HG03520 (cell line): Measurements from ENCODE around the gene C19orf38.
"Not testable (repeated sequence)": the region's sequence is repeated elsewhere in the genome, so short reads cannot be mapped to it uniquely, and the experiment has no call there.

ENCODE experiments used
- ATAC-seq: cut with Tn5 transposase; IDR thresholded peaks from one replicate; pipeline ENCODE4 v1.9.1; 2021; ENCODE audit warnings: mild to moderate bottlenecking, moderate library complexity; ENCODE audit not compliant: unreplicated experiment

Gene C19orf38

DNA sequence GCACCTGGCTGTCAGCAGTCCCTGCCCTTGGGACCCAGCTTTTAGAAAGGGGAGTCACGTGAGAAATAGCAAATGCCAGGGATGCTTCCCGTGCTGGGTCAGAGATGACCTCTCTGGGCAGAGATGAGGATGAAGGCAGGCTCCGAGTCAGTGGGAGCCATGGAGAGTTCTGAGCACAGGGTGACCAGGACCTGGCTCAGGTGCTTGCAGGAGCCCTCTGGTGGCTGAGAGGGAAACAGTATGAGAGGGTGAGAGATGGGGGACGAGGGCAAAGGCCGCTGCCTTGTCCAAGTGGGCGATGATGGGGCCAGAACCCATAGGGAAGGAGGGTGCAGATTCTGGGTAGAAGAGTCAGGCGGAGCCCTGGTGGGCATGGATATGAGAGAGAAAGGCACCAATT, 28.0 kb upstream of the C19orf38 start:
- ATAC-seq: no peak

- ATAC-seq: no peak
Measured at GRCh38 chr19:10823690-10824089, 24.5 kb upstream of the C19orf38 start.

DNA sequence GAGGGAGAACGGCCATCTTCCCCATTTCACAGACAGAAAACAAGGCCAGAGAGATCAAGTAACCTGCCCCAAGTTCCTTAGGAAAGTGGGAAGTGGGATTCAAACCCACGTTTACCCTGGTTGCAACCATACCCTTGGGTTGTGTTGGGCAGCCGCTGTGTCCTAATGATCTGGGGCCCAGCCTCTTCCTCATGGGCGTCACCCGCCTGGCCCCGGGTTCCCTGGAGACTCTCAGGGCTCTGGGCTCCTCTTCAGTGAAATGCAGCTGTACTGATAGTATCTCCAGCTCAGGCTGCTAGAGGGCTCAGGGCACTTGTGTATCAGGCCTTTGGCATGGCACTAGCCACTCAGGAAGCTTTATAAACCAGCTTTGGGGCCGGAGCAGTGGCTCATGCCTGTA, 22.0 kb upstream of the C19orf38 start:
- ATAC-seq: no peak

GRCh38 chr19:10826846-10827245, 21.4 kb upstream of the C19orf38 start:
- no peak for ATAC-seq

GRCh38 chr19:10828981-10829821, 19.0 kb upstream of the C19orf38 start:
- no peak for ATAC-seq

DNA sequence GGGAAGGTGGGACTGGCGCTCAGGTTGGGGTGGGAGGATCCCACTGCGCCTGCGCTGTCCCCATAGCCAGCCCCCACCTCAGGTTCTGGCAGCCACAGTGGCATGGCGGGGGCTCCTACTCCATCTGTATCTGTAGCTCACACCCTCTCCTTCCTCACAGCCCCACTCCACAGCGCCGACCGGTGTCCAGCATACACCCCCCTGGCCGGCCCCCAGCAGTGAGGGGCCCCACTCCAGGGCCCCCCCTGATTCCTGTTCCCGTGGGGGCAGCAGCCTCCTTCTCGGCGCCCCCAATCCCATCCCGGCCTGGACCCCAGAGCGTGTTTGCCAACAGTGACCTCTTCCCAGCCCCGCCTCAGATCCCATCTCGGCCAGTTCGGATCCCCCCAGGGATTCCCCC, 18.2 kb upstream of the C19orf38 start:
- no peak for ATAC-seq

DNA sequence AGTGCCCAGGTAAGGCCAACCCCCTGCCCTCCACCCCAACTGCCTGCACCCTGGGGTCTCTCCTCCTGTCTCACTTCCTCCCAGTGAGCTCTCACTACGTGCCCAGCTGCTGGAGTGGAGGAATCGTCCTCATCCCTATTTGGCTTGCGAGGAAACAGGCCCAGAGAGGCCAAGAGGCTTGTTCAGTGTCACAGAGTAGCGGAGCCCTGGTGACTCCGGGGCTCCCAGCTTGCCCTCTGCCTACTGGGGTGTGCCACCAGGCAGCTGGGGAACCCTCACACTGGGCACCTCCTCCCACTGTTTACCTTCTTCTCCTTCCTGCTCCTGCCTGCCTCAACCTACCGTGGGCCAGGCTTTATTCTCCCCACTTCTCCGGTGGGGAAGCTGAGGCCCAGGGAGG, 17.8 kb upstream of the C19orf38 start:
- no peak for ATAC-seq

- ATAC-seq: no peak
Measured at GRCh38 chr19:10830931-10831779, 17.1 kb upstream of the C19orf38 start.

GRCh38 chr19:10831987-10832938, 16.0 kb upstream of the C19orf38 start:
- no peak for ATAC-seq

DNA sequence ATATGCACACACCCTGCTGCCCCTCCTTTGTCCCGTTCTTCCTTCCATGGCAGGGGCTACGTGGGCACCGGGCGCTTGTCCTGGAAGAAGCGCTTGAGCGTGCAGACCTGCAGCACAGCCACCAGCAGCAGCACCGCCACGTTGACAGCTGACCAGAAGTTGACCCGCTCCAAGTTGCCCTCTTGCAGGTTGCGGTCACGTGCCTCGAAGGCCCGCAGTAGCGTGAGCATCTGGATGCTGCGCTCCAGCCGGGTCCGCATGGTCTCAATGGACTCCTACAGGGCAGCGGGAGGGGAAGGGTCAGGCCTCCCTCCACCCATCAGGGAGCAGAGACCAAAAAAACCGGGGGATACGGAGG, 15.3 kb upstream of the C19orf38 start:
- no peak for ATAC-seq

GRCh38 chr19:10835089-10835753, 13.0 kb upstream of the C19orf38 start:
- no peak for ATAC-seq

GRCh38 chr19:10835754-10836478, 12.3 kb upstream of the C19orf38 start, which contains the start of gene TMED1:
TSS of gene TMED1 (minus strand) at chr19:10836212. CDS start at chr19:10836191, 21 bp downstream.
- peak; percentile 72 for ATAC-seq

DNA sequence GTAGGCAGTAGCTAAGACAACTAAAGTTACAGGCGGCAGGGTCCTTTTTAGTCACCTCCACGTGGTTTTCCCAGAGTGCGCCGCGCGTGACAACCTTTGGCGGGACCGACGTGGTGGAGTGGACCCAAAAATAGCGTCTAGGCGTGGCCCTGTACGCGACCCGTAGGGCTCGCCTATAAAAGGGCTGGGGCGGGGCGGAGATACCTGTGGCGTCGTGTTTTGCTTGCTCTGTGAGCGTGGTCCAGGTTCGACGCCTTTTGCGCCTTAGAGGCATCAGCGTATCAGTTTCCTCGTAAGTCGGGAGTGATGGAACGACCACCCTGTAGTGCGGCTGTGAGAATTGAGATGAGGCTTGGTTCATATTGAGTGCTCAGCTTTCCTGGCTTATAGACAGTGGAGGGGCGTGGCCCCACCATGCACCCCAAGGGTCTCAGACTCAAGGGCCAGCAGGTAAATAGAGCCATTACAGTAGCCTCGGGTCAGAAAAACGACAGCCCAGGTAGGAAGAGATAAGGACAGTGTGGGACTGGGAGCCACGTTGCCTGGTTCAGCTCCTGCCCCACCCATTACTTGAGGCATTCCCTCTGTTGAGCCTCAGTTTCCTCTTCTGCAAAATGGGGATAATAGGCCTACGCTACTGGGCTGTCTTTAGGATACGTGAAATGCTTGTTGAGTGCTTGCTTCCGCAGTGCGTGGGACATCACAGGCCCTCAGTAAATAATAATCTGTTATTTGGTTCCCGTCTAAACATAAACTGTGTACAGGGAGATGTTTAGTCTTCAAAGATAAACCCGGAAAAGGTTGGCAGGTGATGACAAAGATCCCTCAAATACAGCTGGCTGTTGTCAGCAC, 11.5 kb upstream of the C19orf38 start:
- no peak for ATAC-seq

DNA sequence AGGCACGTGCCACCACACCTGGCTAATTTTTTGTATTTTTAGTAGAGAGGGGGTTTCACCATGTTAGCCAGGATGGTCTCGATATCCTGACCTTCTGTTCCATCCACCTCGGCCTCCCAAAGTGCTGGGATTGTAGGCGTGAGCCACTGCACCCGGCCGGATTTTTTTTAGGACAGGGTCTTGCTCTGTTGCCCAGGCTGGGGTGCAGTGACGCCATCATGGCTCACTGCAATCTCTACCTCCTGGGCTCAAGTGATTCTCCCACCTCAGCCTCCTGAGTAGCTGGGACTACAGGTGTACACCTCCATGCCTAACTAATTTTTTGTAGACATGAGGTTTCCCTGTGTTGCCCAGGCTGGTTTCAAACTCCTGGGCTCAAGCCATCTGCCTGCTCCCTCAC, 10.6 kb upstream of the C19orf38 start:
- ATAC-seq: not testable (repeated sequence)

- ATAC-seq: no peak
Measured at GRCh38 chr19:10838377-10838776, 9.8 kb upstream of the C19orf38 start.

DNA sequence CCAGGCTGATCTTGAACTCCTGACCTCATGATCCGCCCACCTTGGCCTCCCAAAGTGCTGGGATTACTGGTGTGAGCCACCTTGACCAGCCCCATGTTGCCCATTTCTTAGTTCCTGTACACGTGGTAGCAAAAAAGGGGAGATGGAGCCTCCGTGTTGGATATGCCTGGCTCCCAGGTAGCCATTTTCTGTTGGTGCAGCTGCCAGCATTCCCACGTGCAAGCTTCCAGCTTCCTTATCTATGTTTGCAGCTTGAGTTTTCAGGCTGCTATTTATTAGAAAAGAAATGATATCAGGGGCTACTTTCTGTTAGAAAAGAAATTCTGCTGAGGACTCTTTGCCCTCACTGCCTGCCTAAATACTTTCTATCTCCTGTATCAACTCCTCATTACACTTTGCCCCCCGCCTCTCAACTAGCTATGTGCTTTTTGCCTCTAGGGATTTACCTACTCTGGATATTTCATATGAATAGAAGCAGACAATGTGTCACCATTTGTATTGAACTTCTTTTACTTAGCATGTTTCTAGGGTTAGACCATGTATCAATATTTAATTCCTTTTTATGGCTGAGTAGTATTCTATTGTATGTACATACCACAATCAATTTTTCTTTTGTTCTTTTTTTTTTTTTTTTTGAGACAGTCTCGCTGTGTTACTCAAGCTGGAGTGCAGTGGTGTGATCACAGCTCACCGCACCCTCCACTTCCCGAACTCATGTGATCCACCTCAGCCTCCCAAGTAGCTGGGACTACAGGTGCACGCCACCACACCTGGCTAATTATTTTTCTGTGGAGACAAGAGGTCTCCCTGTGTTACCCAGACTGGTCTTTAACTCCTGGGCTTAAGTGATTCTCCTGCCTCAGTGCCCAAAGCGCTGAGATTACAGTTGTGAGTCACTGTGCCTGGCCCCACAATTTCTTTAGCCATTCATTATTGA, 8.8 kb upstream of the C19orf38 start:
- no peak for ATAC-seq

- no peak for ATAC-seq
Measured at GRCh38 chr19:10842788-10843187, 5.4 kb upstream of the C19orf38 start.
